ENCODE measurements around the gene DISC1.

DNA sequence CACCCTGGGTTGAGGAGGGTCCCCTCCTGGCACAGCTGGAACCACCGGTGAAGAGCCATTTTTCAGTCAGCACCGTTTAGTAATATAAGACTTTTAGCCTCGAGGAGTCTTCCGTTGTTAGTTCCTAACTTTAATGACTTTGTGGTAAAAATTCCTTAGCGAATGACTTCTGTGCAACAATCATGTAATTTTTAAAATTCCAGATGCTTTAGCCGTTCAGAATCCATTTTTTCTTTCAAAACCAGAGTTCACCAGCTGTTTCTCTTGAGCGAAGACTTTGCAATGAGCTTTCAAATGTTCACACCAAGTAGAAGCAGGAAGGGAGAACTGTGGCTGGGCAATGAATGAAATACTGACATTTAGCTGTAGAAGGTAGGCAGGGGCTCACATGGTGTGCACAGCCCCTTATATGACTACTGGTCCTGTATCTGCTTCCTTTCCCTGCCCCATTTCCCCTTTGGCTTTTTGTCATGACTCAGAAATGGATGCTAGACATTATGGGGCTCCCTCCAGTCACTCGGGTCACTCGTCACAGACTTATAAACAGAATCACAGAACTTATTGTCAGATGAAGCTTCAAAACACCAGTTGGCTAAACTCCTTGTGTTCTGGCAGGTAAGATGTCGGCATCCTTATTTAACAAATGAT lies 4.1 kb downstream of the DISC1 start:
- TF ChIP-seq CTCF (conservative IDR thresholded peaks at IDR 0.05; ENCODE audit: low read depth, low read length) (no peak), EZH2 (IDR thresholded peaks at IDR 0.05; ENCODE audit: borderline replicate concordance, low read depth, low read length, poor library complexity, severe bottlenecking) (no peak)
